ENCODE results near the gene FBXO10. TPM values are rescaled to one million over a fixed set of nuclear protein-coding genes. Genes with fewer than 3 reads are reported as not detected.

Gene FBXO10
- total RNA-seq, 2 donors from 2014 or later, result 2.7 to 2.9 TPM

DNA sequence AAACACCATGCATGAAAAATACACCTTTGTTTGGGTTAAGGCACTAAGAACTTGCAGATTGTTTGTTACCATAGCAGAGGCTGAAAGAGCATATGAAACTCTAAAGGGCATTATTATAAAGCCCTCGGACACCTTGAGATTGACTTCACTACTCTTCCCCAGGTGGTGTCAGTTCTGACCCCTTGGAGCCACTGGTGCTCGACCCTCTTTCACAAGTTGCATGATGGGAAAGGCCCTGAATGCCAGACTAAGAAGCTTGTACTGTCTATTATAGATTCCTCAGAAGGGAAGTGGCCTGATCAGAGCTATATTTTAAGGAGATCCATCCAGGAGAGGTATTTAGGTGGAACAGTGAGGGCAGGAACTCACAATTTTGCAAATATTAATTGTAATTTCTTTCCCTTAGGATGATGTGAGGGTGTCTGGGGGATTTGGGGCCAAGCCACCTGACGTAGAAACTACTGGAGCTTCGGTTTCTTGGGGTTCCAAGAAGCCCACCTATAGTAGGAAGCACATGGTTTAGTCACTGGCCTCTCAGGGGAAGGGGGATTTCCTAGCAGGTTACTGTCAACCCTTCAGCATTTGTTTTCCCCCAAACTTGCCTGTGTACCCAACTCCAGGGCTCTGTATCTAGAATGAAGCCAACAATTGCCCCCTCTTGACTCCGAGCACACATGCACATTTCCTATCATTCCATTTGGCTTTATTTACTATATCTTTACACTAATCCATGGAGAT, 16.2 kb downstream of the FBXO10 start:
- no peaks in the 10 kb centered on the region for H3K9me3 ChIP-seq
- no peak overlapping the region for H3K27ac ChIP-seq
- intact Hi-C loops (cut with DNase I), result no loop called here
- H3K36me3 ChIP-seq, result no peaks in the 10 kb centered on the region
- H3K4me3 ChIP-seq, result no peak overlapping the region
- no peak for DNase-seq
- TF ChIP-seq, protein P1, sequence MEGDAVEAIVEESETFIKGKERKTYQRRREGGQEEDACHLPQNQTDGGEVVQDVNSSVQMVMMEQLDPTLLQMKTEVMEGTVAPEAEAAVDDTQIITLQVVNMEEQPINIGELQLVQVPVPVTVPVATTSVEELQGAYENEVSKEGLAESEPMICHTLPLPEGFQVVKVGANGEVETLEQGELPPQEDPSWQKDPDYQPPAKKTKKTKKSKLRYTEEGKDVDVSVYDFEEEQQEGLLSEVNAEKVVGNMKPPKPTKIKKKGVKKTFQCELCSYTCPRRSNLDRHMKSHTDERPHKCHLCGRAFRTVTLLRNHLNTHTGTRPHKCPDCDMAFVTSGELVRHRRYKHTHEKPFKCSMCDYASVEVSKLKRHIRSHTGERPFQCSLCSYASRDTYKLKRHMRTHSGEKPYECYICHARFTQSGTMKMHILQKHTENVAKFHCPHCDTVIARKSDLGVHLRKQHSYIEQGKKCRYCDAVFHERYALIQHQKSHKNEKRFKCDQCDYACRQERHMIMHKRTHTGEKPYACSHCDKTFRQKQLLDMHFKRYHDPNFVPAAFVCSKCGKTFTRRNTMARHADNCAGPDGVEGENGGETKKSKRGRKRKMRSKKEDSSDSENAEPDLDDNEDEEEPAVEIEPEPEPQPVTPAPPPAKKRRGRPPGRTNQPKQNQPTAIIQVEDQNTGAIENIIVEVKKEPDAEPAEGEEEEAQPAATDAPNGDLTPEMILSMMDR (IDR thresholded peaks at IDR 0.05), result no peak
- H3K4me1 ChIP-seq, result no peaks in the 10 kb centered on the region
- H3K27me3 ChIP-seq, result no peaks in the 10 kb centered on the region
- no peak overlapping the region for H3K9ac ChIP-seq (ENCODE audit: low read depth in 2 of 2, low read length in 2 of 2)

DNA sequence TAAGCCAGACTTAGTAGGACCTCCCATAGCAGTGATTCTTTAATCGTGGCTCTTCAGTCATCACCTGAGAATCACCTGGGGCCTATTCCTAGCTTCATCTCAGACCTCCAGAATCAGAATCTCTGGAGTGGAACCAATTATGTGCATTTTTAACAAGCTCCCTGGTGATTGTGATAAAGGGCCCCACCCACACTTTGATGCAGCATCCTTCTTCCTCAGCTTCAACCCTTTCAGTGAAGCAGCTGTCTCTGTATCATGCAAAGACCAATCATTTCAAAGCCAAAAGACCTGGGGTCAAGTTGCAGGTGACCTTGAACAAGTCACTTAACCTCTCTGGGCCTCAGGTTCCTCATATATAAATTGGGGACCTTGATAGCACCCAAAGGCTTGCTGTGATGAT, 17.1 kb downstream of the FBXO10 start:
- intact Hi-C loops (cut with DNase I), result no loop called here
- TF ChIP-seq, protein P1 (IDR thresholded peaks at IDR 0.05), result no peak

DNA sequence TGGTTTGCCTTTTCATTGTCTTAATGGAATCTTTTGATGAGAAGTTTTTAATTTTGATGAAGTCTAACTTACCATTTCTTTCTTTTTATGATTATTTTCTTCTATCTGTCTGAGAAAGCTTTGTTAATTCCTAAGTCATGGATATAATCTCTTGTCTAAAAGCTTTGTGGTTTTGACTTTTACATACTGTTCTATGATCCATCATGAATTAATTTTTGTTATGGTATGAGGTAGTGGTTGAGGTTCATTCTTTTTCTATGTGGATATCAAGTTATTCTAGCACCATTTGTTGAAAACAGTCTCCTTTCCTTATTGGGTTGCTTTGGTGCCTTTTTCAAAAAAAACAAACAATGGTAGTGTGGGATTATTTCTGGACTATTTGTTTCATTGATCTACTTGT, 20.4 kb downstream of the FBXO10 start:
- TF ChIP-seq, protein P1 (IDR thresholded peaks at IDR 0.05), result no peak
- Histone ChIP-seq H3K9ac (ENCODE audit: low read depth in 2 of 2, low read length in 2 of 2) (no peak overlapping the region), H3K36me3 (no peaks in the 10 kb centered on the region), H3K4me3 (no peak overlapping the region), H3K27ac (no peak overlapping the region), H3K4me1 (no peaks in the 10 kb centered on the region), H3K9me3 (no peaks in the 10 kb centered on the region), H3K27me3 (no peaks in the 10 kb centered on the region)
- no peak for DNase-seq
- intact Hi-C loops (cut with DNase I), result no loop called here

More for the DNA sequence above, 17.1 kb downstream of the FBXO10 start:
- Histone ChIP-seq H3K4me3 (no peak overlapping the region), H3K9me3 (no peaks in the 10 kb centered on the region), H3K27me3 (no peaks in the 10 kb centered on the region), H3K9ac (ENCODE audit: low read depth in 2 of 2, low read length in 2 of 2) (no peak overlapping the region), H3K27ac (no peak overlapping the region), H3K36me3 (no peaks in the 10 kb centered on the region), H3K4me1 (no peaks in the 10 kb centered on the region)
- DNase-seq, result no peak

DNA sequence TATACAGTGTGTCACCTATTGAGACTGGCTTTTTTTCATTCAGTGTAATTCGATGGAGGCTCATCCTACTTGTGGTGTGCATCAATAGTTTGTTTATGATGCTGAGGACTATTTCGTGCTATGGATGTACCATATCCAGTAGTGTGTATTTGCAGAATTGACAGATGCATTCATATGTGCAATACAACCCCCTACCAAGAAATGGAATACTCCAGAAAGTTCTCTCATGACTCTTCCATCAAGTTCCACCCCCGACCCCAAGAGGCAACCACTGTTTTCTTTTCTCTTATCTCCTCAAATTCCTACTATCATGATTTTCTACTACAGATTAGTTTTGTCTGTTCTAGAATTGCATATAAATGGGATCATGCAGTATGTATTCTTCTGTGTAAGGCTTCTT, 21.9 kb downstream of the FBXO10 start:
- TF ChIP-seq, protein P1 (IDR thresholded peaks at IDR 0.05), result no peak
- no peaks in the 10 kb centered on the region for H3K4me1 ChIP-seq
- no peak overlapping the region for H3K27ac ChIP-seq
- no peaks in the 10 kb centered on the region for H3K9me3 ChIP-seq
- no peak for DNase-seq
- no peaks in the 10 kb centered on the region for H3K27me3 ChIP-seq
- H3K4me3 ChIP-seq, result no peak overlapping the region
- H3K36me3 ChIP-seq, result no peaks in the 10 kb centered on the region
- H3K9ac ChIP-seq (ENCODE audit: low read depth in 2 of 2, low read length in 2 of 2), result no peak overlapping the region
- intact Hi-C loops (cut with DNase I), result no loop called here

DNA sequence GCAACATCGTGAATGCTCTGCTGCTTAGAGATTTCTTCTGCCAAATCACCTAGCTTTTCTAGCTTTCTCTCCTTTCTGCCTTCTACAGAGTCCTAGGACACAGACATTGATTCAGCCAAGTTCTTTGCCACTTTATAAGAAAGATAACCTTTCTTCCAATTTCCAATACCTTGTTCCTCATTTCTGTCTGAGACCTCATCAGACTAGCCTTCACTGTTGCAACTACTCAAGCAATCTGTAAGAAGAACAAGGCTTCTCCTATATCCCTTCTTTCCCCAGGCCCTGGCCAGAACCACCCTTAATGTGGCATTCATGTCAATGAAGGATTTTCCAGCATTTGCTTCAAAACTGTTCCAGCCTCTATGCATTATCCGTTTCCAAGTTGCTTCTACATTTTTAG, 24.3 kb downstream of the FBXO10 start:
- intact Hi-C loops (cut with DNase I), result no loop called here
- Histone ChIP-seq H3K36me3 (no peaks in the 10 kb centered on the region), H3K4me3 (no peak overlapping the region), H3K27ac (no peak overlapping the region), H3K9ac (ENCODE audit: low read depth in 2 of 2, low read length in 2 of 2) (no peak overlapping the region), H3K9me3 (no peaks in the 10 kb centered on the region), H3K4me1 (no peaks in the 10 kb centered on the region), H3K27me3 (no peaks in the 10 kb centered on the region)
- no peak for DNase-seq
- TF ChIP-seq, protein P1 (IDR thresholded peaks at IDR 0.05), result no peak
